ENCODE results near the gene GPR55.

Gene GPR55

DNA sequence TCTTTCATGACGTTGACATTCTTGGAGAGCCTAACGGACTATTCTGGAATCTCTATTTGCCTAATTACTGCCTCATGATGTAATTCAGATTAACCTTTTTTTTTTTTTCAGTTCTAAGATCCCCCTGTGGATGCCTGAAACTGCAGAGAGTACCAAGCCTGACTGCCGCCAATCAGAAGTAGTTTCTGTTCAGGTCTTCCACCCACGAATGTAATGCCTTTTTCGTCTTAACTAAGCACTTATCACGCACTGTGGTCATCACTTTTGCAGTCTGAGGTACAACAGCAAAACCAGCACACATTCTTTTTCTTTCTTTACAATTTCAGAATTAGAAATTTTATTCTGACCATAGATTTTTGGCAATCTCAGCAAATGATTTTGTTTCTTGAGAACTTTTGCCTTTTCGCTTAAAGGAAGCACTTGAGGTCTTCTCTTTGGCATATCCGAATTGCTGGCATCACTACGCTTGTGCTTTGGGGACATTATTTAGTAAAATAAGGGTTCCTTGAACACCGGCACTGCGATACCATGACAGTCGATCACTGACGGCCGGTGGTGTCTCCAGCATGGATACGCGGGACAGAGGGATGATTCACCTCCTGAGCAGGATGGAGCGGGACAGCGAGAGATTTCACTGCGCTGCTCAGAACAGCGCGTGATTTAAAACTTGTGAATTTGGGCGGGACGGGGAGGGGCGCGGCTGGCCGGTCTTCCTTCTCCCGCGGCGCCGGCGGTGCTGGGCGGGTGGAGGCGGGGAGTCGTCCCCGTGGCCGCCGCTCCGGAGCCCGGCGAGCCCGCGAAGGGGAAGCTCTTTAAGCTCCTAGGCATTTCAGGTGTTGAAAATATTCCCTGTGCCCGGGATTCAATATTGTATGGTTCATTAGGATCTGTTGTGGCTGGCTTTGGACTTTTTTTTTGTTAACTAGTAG, 32.0 kb upstream of the GPR55 start:
- in situ Hi-C loops (cut with HindIII; ENCODE audit: low sequenced_read_pairs) = no loop called here
- TF ChIP-seq, protein P1, sequence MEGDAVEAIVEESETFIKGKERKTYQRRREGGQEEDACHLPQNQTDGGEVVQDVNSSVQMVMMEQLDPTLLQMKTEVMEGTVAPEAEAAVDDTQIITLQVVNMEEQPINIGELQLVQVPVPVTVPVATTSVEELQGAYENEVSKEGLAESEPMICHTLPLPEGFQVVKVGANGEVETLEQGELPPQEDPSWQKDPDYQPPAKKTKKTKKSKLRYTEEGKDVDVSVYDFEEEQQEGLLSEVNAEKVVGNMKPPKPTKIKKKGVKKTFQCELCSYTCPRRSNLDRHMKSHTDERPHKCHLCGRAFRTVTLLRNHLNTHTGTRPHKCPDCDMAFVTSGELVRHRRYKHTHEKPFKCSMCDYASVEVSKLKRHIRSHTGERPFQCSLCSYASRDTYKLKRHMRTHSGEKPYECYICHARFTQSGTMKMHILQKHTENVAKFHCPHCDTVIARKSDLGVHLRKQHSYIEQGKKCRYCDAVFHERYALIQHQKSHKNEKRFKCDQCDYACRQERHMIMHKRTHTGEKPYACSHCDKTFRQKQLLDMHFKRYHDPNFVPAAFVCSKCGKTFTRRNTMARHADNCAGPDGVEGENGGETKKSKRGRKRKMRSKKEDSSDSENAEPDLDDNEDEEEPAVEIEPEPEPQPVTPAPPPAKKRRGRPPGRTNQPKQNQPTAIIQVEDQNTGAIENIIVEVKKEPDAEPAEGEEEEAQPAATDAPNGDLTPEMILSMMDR (IDR thresholded peaks at IDR 0.05; ENCODE audit: low read depth, low read length) = no peak
- DNase-seq (ENCODE audit: low read depth, low spot score) = peak; percentile 54
- peak overlapping the region; percentile 46 for H3K4me3 ChIP-seq (ENCODE audit: low read depth, low read length)

GRCh38 chr2:230955163-230955737, 30.2 kb upstream of the GPR55 start:
- DNase-seq (ENCODE audit: low read depth, low spot score) = no peak
- no peak overlapping the region for H3K4me3 ChIP-seq (ENCODE audit: low read depth, low read length)
- TF ChIP-seq, protein P1 (IDR thresholded peaks at IDR 0.05; ENCODE audit: low read depth, low read length) = no peak
- in situ Hi-C loops (cut with HindIII; ENCODE audit: low sequenced_read_pairs) = no loop called here

- in situ Hi-C loops (cut with HindIII; ENCODE audit: low sequenced_read_pairs) = no loop called here
- DNase-seq (ENCODE audit: low read depth, low spot score) = no peak
- TF ChIP-seq, protein P1 (IDR thresholded peaks at IDR 0.05; ENCODE audit: low read depth, low read length) = no peak
- H3K4me3 ChIP-seq (ENCODE audit: low read depth, low read length) = no peak overlapping the region
Measured at GRCh38 chr2:230954746-230955145, 29.7 kb upstream of the GPR55 start.

DNA sequence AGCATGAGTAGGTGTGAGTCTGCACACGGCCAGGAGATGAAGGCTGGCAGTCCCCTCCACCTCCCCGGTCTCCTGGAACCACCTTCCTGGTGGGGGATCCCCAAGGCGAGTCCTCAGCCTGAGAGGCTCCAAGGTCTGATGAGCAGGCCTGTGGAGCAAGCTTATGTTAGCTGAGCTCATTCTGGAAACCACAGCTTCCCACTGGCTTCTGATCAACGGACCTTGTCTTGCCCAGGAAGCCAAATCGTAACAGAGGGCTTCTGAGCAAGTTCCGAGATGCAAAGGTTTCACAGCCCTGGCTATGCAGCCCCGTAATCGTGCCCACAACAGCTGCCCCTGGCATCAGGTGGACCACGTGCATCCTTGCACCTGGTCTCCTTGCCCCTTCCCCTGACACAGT, 28.8 kb upstream of the GPR55 start:
- no peak for DNase-seq (ENCODE audit: low read depth, low spot score)
- H3K4me3 ChIP-seq (ENCODE audit: low read depth, low read length) = no peak overlapping the region
- in situ Hi-C loops (cut with HindIII; ENCODE audit: low sequenced_read_pairs) = no loop called here
- TF ChIP-seq, protein P1 (IDR thresholded peaks at IDR 0.05; ENCODE audit: low read depth, low read length) = no peak

DNA sequence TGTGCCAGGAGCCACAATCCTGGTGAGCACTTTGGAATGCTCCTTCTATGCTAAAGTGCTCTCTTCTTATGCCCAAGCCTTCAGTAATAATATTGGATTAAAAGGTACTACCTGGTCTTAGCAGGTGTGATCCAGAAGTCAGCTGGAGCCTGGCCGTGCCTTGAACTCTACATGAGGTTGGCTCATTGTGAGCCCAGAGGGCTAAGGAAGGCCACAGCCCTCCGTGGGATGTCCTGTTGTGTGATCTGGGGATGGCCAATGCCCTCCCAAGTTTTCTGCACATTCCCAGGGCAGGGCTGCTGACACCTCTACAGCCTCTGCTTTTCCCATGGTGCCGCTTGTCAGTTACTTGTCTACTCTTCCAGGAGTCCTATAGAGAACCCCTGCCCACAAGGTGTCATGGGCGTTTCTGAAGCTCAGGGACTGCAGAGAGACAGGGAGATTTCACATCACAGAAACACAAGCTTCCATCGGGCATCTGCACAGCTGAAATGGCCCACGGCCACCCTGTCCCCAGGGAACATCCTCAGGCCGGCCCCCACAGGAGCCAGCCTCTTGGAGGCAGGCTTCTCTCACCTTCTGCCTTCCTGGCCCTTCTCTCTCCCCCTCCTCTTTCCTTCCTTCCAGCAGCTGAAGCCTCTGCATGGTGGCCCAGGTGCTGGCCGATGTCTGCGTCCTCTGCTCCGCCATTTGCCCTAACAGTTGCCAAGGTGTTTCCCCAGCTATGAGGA, 27.3 kb upstream of the GPR55 start:
- DNase-seq (ENCODE audit: low read depth, low spot score) = no peak
- no peak overlapping the region for H3K4me3 ChIP-seq (ENCODE audit: low read depth, low read length)
- TF ChIP-seq, protein P1 (IDR thresholded peaks at IDR 0.05; ENCODE audit: low read depth, low read length) = no peak
- in situ Hi-C loops (cut with HindIII; ENCODE audit: low sequenced_read_pairs) = no loop called here

- DNase-seq (ENCODE audit: low read depth, low spot score) = no peak
- no peak overlapping the region for H3K4me3 ChIP-seq (ENCODE audit: low read depth, low read length)
- in situ Hi-C loops (cut with HindIII; ENCODE audit: low sequenced_read_pairs) = no loop called here
- TF ChIP-seq, protein P1 (IDR thresholded peaks at IDR 0.05; ENCODE audit: low read depth, low read length) = no peak
Measured at GRCh38 chr2:230951396-230951795, 26.4 kb upstream of the GPR55 start.

All from astrocyte of the spinal cord (primary cell).